EL (cell line): ENCODE data around the gene PCGF3.
"Not testable (repeated sequence)": the region's sequence is repeated elsewhere in the genome, so short reads cannot be mapped to it uniquely, and the experiment has no call there.

Source experiments
- DNase-seq: peaks from one replicate; pipeline ENCODE4 v3.0.0-alpha.2; 2016

The PCGF3 gene

DNA sequence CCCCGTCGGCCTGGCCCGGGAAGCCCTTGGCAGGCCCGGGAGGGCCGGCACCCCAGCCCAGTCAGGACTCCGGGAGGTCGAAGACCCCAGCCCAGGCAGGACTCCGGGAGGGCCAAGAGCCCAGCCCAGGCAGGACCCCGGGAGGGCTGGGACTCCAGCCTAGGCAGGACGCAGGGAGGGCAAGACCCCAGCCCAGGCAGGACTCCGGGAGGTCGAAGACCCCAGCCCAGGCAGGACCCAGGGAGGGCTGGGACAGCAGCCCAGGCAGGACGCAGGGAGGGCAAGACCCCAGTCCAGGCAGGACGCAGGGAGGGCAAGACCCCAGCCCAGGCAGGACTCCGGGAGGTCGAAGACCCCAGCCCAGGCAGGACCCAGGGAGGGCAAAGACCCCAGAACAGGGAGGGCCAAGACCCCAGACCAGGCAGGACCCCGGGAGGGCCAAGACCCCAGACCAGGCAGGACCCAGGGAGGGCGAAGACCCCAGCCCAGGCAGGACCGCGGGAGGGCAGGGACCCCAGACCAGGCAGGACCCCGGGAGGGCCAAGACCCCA is 526 bp downstream of the PCGF3 start:
- DNase-seq = not testable (repeated sequence)

GRCh38 chr4:706834-707598 is 1.4 kb downstream of the PCGF3 start:
- no peak for DNase-seq

DNA sequence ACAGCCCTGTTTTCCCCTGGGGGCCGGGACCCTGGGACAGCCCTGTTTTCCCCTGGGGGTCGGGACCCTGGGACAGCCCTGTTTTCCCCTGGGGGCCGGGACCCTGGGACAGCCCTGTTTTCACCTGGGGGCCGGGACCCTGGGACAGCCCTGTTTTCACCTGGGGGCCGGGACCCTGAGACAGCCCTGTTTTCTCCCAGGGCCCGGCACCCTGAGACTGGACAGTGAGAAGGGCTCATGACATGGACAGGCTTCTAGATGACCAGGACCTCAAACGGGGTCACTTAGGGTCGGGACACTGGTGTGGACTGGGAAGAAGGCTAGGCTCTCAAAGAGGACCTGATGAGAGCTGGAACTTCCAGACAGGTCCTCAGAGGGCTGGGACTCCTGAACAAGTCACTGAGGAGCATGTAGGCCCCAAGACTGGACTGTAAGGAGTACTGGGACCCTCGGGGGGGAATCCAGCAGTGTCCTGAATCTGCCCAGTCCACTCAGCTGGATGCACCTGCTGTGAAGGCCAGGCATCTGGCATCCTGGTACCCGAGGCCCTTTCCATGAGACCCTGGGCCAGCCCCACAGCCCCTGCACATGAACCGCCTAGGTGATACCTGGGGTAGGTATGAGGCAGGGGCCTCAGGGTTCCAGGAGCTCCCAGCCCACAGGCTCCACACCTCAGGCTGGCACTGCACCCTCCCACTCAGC is 2.4 kb downstream of the PCGF3 start:
- DNase-seq = no peak

DNA sequence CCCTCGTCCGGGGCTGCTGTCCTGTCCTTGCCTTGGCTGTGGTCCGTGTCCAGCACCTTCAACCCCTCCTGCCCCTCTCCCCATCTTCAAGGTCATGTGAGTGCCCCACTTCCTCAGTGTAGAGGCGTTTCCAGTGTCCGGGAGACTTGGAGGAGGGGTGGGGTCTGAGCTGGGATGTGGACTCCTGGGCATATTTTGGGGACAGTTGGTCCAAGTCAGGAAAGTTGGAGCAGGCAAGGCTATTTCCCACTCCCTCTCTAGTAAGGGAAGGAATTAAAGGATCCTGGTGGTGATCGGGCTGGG is 3.0 kb downstream of the PCGF3 start:
- DNase-seq = no peak

GRCh38 chr4:709348-709747 is 3.7 kb downstream of the PCGF3 start:
- DNase-seq = no peak

GRCh38 chr4:710116-710515 is 4.5 kb downstream of the PCGF3 start:
- no peak for DNase-seq

DNA sequence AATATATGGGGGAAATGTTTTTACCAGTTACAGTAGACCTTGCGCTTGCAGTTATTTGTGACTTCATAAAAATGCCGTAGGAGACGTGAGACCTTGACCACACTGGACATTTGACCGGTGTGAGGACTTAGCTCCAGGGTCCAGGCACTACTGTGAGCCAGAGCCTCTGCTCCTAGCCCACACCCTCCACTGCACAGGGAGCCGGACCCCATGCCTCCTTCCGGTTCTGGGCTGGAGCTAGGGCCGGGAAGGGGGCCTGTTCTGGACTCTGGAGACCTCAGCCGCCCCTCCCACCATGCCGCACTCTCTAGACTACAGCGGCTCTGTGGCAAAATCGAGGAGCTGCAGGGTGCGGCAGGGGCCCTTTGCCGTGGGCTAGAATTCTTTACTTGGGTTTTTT is 5.3 kb downstream of the PCGF3 start:
- no peak for DNase-seq

GRCh38 chr4:712093-712492 is 6.5 kb downstream of the PCGF3 start:
- no peak for DNase-seq

DNA sequence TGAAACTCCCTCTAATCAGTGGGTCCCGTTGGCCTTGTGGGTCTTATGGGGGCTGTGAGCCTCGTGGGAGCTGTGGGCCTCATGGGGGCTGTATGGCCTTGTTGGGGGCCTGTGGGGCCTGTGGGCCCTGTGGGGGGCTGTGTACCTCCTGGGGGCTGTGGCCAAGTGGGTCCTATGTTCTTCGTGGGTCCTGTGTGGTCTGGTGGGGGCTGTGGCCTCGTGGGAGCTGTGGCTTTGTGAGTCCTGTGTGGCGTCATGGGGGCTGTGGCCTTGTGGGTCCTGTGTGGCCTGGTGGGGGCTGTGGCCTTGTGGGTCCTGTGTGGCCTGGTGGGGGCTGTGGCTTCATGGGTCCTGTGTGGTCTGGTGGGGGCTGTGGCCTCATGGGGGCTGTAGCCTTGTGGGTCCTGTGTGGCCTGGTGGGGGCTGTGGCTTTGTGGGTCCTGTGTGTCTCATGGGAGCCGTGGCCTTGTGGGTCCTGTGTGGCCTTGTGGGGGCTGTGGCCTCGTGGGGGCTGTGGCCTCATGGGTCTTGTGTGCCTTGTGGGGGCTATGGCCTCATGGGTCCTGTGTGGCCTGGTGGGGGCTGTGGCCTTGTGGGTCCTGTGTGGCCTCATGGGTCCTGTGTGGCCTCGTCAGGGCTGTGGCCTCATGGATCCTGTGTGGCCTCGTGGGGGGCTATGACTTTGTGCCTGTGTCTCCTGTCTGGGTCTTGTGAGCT is 7.4 kb downstream of the PCGF3 start:
- DNase-seq = no peak

- DNase-seq = no peak
These were observed 8.5 kb downstream of the PCGF3 start for GRCh38 chr4:714087-714486.

DNA sequence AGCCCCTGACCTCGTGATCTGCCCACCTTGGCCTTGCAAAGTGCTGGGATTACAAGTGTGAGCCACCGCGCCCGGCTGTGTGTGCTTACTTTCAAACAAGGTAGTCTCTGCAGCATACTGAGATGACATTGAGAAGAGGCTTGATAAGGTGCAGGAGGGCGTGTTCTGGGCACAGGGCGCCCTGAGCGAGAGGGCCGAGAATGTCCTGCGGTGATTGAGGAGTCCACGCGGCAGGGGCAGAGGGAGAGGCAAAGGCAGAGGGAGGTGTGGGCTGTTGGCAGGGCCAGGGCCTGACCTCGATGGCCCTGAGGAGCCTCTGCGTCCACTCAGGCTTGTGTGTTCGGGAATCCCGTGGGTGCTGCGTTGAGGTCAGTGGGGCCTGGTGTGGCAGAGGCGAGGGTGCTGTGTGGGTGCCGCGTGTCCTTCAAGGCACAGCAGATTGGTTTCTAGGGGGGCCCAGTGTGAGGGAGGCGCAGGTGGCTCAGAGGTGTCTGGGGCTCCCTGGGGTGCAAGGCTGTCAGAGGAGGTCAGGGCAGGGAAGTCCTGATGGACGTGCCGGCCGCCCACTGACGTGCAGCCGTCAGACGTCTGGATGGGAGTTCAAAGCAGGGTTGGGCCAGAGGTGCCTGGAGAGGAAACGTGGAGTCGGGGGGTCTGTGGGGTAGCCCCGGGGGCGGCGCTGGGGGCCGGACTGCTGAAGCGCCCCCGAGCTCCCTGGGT is 12.1 kb downstream of the PCGF3 start:
- DNase-seq = no peak

DNA sequence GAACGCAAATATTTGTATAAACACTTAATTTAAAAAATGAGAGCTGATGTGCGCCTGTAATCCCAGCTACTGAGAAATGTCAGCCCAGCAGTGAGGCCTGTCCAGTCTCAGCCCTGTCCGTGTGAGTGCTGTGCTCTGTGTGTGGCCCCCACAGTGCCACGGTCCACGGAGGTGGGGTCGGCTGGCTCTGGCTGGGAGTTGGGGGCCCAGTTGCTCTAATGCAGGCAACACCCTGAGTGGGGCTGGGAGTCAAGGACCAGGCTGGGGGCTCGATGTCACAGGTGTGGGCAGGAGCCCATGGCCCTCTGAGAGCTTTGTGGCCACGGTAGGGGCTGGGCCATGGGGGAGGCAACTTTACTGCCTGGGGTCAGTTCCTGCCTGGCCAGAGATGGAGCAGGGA is 12.8 kb downstream of the PCGF3 start:
- no peak for DNase-seq

DNA sequence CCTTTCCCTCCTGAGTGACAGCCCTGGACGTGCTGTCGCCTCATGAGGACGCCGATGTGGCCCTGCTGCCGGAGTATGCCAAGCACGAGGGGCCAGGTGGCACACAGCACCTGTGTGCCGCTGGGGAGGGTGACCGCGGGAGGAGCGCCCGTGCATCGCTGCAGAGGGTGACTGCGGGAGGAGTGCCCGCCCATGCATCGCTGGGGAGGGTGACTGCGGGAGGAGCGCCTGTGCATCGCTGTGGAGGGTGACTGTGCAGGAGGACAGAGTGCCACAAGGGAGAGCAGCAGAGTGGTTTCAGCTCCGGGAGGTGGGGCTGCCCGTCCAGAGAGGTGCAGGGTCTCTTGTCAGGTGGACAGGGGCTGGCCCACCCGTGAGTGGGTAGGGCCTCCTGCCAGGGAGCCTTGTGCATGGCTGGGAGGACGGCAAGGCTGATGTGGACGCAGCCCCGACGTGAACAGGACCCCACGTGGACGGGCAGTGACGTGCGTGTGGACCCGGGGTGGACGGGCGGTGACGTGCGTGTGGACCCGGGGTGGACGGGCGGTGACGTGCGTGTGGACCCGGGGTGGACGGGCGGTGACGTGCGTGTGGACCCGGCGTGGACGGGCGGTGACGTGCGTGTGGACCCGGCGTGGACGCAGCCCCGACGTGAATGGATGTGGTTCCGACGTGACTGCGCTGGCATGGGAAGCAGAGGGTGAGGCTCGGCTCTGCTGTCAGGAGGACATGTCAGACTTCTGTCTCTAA is 14.7 kb downstream of the PCGF3 start:
- DNase-seq = no peak

DNA sequence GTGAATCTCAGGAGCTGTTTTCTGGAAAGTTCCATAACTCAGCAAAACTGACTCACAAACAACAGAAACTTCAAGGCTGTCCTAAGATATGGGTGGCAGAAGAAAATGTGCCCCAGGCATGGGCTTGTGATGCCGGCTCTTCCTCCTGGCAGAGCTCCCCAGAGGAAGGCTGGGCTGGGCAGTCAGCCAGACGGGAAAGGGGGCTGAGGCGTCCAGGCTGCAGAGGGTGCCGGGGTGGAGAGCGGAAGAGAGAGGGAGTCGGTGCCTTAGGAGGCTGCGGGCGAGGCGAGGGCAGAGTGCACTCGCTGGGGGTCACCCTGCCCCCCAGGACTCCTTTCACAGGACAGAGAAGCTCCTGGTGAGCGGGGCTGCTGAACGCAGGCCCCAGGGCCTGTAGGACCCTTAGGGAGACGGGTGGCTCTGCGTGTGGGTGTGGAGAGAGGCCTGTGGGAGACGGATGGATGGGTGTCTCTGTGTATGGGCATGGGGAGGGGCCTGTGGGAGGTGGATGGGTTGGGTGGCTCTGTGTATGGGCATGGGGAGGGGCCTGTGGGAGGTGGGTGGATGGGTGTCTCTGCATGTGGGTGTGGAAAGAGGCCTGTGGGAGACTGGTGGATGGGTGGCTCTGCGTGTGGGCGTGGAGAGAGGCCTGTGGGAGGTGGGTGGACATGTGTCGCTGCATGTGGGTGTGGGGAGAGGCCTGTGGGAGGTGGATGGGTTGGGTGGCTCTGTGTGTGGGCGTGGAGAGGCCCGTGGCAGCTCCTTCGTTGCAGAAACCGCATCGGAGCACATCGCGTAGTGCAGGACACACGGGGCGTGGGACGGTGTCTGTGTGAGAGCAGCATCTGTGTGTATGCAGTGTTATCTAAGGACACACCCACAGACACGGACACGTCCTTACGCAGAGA is 15.9 kb downstream of the PCGF3 start:
- DNase-seq = no peak

DNA sequence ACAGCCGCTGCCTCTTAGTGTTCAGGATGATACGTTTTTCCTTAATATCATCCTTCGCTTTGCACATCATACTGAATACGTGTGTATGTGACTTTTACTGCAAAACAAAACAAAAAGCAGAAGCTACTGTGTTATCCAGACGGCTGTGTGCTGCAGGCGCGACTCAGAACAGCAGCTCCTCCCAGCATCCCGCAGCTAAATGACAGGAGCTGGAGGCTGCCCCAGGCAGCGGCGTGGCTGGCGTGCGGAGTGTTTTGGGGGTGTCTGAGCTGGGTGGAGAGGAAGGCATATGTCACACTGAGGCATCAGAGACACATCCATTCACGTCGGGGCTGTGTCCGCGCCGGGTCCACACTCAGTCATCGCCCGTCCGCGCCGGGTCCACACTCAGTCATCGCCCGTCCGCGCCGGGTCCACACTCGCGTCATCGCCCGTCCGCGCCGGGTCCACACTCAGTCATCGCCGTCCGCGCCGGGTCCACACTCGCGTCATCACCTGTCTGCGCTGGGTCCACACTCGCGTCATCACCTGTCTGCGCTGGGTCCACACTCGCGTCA is 16.6 kb downstream of the PCGF3 start:
- no peak for DNase-seq

DNA sequence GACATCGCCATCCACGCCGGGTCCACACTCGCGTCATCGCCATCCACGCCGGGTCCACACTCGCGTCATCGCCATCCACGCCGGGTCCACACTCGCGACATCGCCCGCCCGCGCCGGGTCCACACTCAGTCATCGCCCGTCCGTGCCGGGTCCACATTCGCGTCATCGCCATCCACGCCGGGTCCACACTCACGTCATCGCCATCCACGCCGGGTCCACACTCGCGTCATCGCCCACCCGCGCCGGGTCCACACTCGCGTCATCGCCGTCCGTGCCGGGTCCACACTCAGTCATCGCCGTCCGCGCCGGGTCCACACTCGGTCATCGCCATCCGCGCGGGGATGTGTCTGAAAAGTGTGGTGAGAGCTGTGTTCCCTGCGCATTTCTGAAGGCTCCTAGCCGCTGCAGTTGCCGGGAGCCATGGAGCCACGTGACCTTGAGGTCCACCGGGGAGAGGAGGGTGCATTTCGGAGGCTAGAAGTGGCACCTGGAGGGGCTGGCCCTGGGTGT is 17.3 kb downstream of the PCGF3 start:
- DNase-seq = no peak

- no peak for DNase-seq
These were observed 18.3 kb downstream of the PCGF3 start for GRCh38 chr4:723751-724530.

GRCh38 chr4:725391-726234 is 20.0 kb downstream of the PCGF3 start:
- DNase-seq = no peak

- no peak for DNase-seq
These were observed 20.7 kb downstream of the PCGF3 start for GRCh38 chr4:726235-726787.
